ENCODE measurements around the gene LINC00305.

DNA sequence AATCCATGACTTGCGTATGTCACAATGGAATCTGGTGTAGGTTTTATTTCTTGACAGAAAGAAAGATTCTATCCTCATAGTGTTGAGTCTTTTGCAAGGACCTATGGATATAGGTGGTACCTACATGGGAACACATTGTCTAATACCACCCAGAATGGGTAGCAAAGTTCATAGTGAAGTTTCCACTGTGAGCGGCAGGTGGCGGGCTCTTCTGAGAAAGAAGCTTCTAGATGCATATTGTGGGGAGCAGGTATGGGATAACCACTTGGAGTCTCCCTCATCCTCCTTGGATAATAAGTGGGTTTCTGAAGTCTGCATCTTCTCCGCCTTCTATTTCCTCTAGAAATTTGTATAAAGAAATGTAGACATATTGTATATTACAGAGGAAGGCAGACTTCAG is 44.9 kb downstream of the LINC00305 start:
- TF ChIP-seq, protein P1, sequence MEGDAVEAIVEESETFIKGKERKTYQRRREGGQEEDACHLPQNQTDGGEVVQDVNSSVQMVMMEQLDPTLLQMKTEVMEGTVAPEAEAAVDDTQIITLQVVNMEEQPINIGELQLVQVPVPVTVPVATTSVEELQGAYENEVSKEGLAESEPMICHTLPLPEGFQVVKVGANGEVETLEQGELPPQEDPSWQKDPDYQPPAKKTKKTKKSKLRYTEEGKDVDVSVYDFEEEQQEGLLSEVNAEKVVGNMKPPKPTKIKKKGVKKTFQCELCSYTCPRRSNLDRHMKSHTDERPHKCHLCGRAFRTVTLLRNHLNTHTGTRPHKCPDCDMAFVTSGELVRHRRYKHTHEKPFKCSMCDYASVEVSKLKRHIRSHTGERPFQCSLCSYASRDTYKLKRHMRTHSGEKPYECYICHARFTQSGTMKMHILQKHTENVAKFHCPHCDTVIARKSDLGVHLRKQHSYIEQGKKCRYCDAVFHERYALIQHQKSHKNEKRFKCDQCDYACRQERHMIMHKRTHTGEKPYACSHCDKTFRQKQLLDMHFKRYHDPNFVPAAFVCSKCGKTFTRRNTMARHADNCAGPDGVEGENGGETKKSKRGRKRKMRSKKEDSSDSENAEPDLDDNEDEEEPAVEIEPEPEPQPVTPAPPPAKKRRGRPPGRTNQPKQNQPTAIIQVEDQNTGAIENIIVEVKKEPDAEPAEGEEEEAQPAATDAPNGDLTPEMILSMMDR (IDR thresholded peaks at IDR 0.05; ENCODE audit: borderline replicate concordance, extremely low read depth, low read length, poor library complexity, severe bottlenecking): no peak
- TF ChIP-seq EZH2 (IDR thresholded peaks at IDR 0.05; ENCODE audit: borderline replicate concordance, low read depth, low read length, severe bottlenecking): no peak
